ENCODE results near the gene GBGT1. TPM values are rescaled to one million over a fixed set of nuclear protein-coding genes. Genes with fewer than 3 reads are reported as not detected.

The GBGT1 gene
- total and polyA plus RNA-seq, 9 of the 15 experiments (the other 6 are each of a cell fraction or from before 2014, with no cell fraction given) = 0.55 to 25.8 (median 13.7) TPM

DNA sequence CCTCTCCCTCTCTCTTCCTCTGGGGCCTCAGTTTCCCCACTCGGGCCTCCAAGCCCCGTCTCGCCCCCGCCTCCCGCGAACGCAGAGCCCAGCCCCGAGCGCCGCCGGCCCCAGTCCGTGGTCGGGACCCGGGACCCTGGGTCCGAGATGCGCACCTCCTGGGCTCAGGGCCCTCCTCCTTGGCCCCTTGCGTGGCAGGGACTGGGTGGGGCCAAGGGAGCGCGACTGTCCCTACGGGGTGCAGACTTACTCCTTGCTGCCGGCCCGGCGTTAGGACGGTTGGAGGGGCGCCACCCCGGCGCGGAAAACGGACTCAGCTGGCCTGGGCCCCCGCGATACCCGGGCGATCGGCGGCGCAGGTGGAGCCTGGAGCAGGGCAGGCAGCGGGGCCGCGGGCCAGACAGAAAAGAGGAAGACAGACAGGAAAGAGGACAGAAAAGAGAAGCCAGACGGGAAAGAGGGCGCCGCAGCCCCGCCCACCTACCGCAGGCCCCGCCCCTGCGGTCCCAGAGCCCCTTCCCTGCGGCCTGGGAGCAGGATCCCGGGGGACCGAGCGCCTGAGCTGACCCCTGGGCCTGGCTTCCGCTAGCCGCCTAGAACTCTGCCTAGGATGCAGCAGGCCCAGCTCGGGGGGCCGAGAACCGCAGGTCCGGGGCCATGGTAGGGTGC, at the start of gene GBGT1 (continued):
- TF ChIP-seq, protein P1, sequence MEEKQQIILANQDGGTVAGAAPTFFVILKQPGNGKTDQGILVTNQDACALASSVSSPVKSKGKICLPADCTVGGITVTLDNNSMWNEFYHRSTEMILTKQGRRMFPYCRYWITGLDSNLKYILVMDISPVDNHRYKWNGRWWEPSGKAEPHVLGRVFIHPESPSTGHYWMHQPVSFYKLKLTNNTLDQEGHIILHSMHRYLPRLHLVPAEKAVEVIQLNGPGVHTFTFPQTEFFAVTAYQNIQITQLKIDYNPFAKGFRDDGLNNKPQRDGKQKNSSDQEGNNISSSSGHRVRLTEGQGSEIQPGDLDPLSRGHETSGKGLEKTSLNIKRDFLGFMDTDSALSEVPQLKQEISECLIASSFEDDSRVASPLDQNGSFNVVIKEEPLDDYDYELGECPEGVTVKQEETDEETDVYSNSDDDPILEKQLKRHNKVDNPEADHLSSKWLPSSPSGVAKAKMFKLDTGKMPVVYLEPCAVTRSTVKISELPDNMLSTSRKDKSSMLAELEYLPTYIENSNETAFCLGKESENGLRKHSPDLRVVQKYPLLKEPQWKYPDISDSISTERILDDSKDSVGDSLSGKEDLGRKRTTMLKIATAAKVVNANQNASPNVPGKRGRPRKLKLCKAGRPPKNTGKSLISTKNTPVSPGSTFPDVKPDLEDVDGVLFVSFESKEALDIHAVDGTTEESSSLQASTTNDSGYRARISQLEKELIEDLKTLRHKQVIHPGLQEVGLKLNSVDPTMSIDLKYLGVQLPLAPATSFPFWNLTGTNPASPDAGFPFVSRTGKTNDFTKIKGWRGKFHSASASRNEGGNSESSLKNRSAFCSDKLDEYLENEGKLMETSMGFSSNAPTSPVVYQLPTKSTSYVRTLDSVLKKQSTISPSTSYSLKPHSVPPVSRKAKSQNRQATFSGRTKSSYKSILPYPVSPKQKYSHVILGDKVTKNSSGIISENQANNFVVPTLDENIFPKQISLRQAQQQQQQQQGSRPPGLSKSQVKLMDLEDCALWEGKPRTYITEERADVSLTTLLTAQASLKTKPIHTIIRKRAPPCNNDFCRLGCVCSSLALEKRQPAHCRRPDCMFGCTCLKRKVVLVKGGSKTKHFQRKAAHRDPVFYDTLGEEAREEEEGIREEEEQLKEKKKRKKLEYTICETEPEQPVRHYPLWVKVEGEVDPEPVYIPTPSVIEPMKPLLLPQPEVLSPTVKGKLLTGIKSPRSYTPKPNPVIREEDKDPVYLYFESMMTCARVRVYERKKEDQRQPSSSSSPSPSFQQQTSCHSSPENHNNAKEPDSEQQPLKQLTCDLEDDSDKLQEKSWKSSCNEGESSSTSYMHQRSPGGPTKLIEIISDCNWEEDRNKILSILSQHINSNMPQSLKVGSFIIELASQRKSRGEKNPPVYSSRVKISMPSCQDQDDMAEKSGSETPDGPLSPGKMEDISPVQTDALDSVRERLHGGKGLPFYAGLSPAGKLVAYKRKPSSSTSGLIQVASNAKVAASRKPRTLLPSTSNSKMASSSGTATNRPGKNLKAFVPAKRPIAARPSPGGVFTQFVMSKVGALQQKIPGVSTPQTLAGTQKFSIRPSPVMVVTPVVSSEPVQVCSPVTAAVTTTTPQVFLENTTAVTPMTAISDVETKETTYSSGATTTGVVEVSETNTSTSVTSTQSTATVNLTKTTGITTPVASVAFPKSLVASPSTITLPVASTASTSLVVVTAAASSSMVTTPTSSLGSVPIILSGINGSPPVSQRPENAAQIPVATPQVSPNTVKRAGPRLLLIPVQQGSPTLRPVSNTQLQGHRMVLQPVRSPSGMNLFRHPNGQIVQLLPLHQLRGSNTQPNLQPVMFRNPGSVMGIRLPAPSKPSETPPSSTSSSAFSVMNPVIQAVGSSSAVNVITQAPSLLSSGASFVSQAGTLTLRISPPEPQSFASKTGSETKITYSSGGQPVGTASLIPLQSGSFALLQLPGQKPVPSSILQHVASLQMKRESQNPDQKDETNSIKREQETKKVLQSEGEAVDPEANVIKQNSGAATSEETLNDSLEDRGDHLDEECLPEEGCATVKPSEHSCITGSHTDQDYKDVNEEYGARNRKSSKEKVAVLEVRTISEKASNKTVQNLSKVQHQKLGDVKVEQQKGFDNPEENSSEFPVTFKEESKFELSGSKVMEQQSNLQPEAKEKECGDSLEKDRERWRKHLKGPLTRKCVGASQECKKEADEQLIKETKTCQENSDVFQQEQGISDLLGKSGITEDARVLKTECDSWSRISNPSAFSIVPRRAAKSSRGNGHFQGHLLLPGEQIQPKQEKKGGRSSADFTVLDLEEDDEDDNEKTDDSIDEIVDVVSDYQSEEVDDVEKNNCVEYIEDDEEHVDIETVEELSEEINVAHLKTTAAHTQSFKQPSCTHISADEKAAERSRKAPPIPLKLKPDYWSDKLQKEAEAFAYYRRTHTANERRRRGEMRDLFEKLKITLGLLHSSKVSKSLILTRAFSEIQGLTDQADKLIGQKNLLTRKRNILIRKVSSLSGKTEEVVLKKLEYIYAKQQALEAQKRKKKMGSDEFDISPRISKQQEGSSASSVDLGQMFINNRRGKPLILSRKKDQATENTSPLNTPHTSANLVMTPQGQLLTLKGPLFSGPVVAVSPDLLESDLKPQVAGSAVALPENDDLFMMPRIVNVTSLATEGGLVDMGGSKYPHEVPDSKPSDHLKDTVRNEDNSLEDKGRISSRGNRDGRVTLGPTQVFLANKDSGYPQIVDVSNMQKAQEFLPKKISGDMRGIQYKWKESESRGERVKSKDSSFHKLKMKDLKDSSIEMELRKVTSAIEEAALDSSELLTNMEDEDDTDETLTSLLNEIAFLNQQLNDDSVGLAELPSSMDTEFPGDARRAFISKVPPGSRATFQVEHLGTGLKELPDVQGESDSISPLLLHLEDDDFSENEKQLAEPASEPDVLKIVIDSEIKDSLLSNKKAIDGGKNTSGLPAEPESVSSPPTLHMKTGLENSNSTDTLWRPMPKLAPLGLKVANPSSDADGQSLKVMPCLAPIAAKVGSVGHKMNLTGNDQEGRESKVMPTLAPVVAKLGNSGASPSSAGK (IDR thresholded peaks at IDR 0.05) = no peak
- TF ChIP-seq KDM2B (CRISPR knock-in tag; IDR thresholded peaks at IDR 0.05) = no peak; the same call in 1 of the 2 replicates
- TF ChIP-seq KAT8 (IDR thresholded peaks at IDR 0.05; ENCODE audit: low read depth) = no peak
- no peak for TF ChIP-seq ZNF282 (CRISPR knock-in tag; IDR thresholded peaks at IDR 0.05)
- peak in 1 of 3 experiments; percentile 16 for TF ChIP-seq YY1 (IDR thresholded peaks at IDR 0.05; ENCODE audit: borderline replicate concordance in 1 of 3, control insufficient read depth in 1 of 3, extremely low read depth in 1 of 3, insufficient read depth in 3 of 3, insufficient read length in 1 of 3, insufficient replicate concordance in 2 of 3, low read depth in 1 of 3, low read length in 2 of 3)
- TF ChIP-seq ETV5 (CRISPR knock-in tag; IDR thresholded peaks at IDR 0.05; ENCODE audit: low read depth) = peak; percentile 72; the same call in 1 of the 2 replicates

Measured in K562 (cell line).